GM23338 (cell line): Measurements from ENCODE around the gene FRMD4A. TPM values are rescaled to one million over a fixed set of nuclear protein-coding genes. Genes with fewer than 3 reads are reported as not detected.
"Not testable (repeated sequence)": the region's sequence is repeated elsewhere in the genome, so short reads cannot be mapped to it uniquely, and the experiment has no call there.

Source experiments
- ATAC-seq: fragments of 200-7000 bp; cut with Tn5 transposase; 3 replicates; pipeline ENCODE4 v1.9.1; 2020
- DNase-seq: peaks from one replicate; pipeline ENCODE4 v3.0.0-alpha.2; 2015; ENCODE audit warnings: low spot score
- H2AFZ ChIP-seq: fragments of 200-600 bp; sonication (generic); 2 replicates; pipeline ENCODE4 v1.8.0; 2016; ENCODE audit warnings: antibody characterized with exemption, mild to moderate bottlenecking, moderate library complexity
- H3F3A ChIP-seq: fragments of 200-600 bp; sonication (generic); replicated peaks from 2 replicates; pipeline ENCODE4 v1.8.0; 2017; ENCODE audit warnings: antibody characterized with exemption, mixed run types, low read depth
- H3K27ac ChIP-seq: fragments of 200-600 bp; sonication (generic); 2 replicates; pipeline ENCODE4 v1.6.1; 2016; ENCODE audit warnings: low read depth
- H3K27me3 ChIP-seq: fragments of 200-600 bp; sonication (generic); 2 replicates; pipeline ENCODE4 v1.8.0; 2016; ENCODE audit warnings: mild to moderate bottlenecking, mixed run types, moderate library complexity; ENCODE audit not compliant: insufficient read depth
- H3K36me3 ChIP-seq: fragments of 200-600 bp; sonication (generic); 2 replicates; pipeline ENCODE4 v1.8.0; 2016; ENCODE audit warnings: mild to moderate bottlenecking; ENCODE audit not compliant: insufficient read depth
- H3K4me1 ChIP-seq: fragments of 200-600 bp; sonication (generic); 2 replicates; pipeline ENCODE4 v1.8.0; 2016; ENCODE audit warnings: mild to moderate bottlenecking, moderate library complexity; ENCODE audit not compliant: insufficient read depth
- H3K4me2 ChIP-seq: fragments of 200-600 bp; sonication (generic); 2 replicates; pipeline ENCODE4 v1.7.1; 2017; ENCODE audit warnings: mixed run types
- H3K4me3 ChIP-seq: fragments of 200-600 bp; sonication (generic); 2 replicates; pipeline ENCODE4 v1.6.1; 2016; ENCODE audit warnings: mixed run types
- H3K79me2 ChIP-seq: fragments of 200-600 bp; sonication (generic); replicated peaks from 2 replicates; pipeline ENCODE4 v1.8.0; 2017; ENCODE audit warnings: mild to moderate bottlenecking; ENCODE audit not compliant: insufficient read depth
- H3K9me2 ChIP-seq: fragments of 200-600 bp; sonication (generic); 2 replicates; pipeline ENCODE4 v1.8.0; 2017; ENCODE audit not compliant: insufficient read depth
- H4K20me1 ChIP-seq: fragments of 200-600 bp; sonication (generic); replicated peaks from 2 replicates; pipeline ENCODE4 v1.8.0; 2017; ENCODE audit warnings: mild to moderate bottlenecking; ENCODE audit not compliant: insufficient read depth
- H3K27ac Mint-ChIP-seq: 2 replicates; pipeline ENCODE4 v1.8.0; 2020; ENCODE audit warnings: inconsistent platforms, mild to moderate bottlenecking, moderate library complexity, mixed read lengths
- H3K27me3 Mint-ChIP-seq: 3 replicates; pipeline ENCODE4 v1.8.0; 2022; ENCODE audit warnings: low read depth, mild to moderate bottlenecking, moderate library complexity, mixed read lengths, inconsistent platforms; ENCODE audit not compliant: insufficient read depth, poor library complexity
- H3K36me3 Mint-ChIP-seq: 3 replicates; pipeline ENCODE4 v1.8.0; 2021; ENCODE audit warnings: low read depth, mild to moderate bottlenecking, inconsistent platforms, moderate library complexity, mixed read lengths
- H3K4me1 Mint-ChIP-seq: 3 replicates; pipeline ENCODE4 v1.8.0; 2020; ENCODE audit warnings: mild to moderate bottlenecking, inconsistent platforms, mixed read lengths
- H3K4me3 Mint-ChIP-seq: 3 replicates; pipeline ENCODE4 v1.8.0; 2021; ENCODE audit warnings: moderate library complexity, mild to moderate bottlenecking, inconsistent platforms, mixed read lengths
- H3K9me3 Mint-ChIP-seq: 3 replicates; pipeline ENCODE4 v1.8.0; 2020; ENCODE audit warnings: moderate library complexity, mild to moderate bottlenecking, inconsistent platforms, mixed read lengths
- CTCF ChIP-seq, 2 experiments: fragments of 200-600 bp in 1 of 2; sonication (generic) in 1 of 2; conservative IDR thresholded peaks; 2 replicates each; pipeline versions ENCODE4 v1.5.1 to v1.6.1; 2016 to 2017; ENCODE audit warnings: antibody characterized with exemption in 2 of 2, low read depth in 2 of 2, mild to moderate bottlenecking in 2 of 2, moderate library complexity in 1 of 2
- NANOG ChIP-seq: IDR thresholded peaks from 2 replicates; pipeline ENCODE4 v1.6.1; 2016; ENCODE audit warnings: antibody characterized with exemption, borderline replicate concordance
- STAT1 ChIP-seq: IDR thresholded peaks from one replicate; pipeline ENCODE4 v1.6.1; 2016; ENCODE audit warnings: antibody characterized with exemption; ENCODE audit not compliant: unreplicated experiment
- ZNF114 ChIP-seq: fragments of 250-450 bp; sonication (Bioruptor Pico); IDR thresholded peaks from 2 replicates; pipeline ENCODE4 v1.5.0; 2020; ENCODE audit warnings: mild to moderate bottlenecking, moderate library complexity
- ZNF462 ChIP-seq: fragments of 250-450 bp; sonication (Bioruptor Pico); IDR thresholded peaks from 2 replicates; pipeline ENCODE4 v1.5.0; 2020; ENCODE audit warnings: mild to moderate bottlenecking, moderate library complexity
- polyA plus RNA-seq: library from polyadenylated mRNA; unstranded; fragments of >200 nt; fragmentation: Nextera tagmentation; extraction: Ambion mirVana; gene quantifications from 2 replicates; pipeline ENCODE4 v1.2.1, GENCODE V29; 2016
- total RNA-seq: library from RNA; depleted of rRNA; stranded (reverse); fragments of >200 nt; shearing (Covaris generic); gene quantifications from 2 replicates; pipeline ENCODE4 v1.2.3, GENCODE V29; 2014

FRMD4A gene
- total and polyA plus RNA-seq, 2 experiments from 2014 or later = 14.0 to 20.1 TPM

GRCh38 chr10:13787015-13787421 lies 543.7 kb downstream of the FRMD4A start:
- no peaks in the 10 kb centered on the region; the same call in 1 of the 2 replicates for H3K4me1 ChIP-seq
- peak; percentile 34; the same call in 2 of the 3 replicates for ATAC-seq
- no peak for DNase-seq

GRCh38 chr10:13784067-13784466 lies 546.7 kb downstream of the FRMD4A start:
- Mint-ChIP-seq H3K36me3 (no peaks in the 10 kb centered on the region), H3K9me3 (no peaks in the 10 kb centered on the region; the same call in 2 of the 3 replicates), H3K27ac (no peak overlapping the region), H3K4me3 (no peak overlapping the region), H3K27me3 (peaks cover 5% of the 10 kb centered on the region), H3K4me1 (peaks cover 13% of the 10 kb centered on the region)
- H3K36me3 ChIP-seq = no peaks in the 10 kb centered on the region
- no peak overlapping the region for H2AFZ ChIP-seq
- TF ChIP-seq STAT1 (no peak), CTCF (conservative IDR thresholded peaks at IDR 0.05; ENCODE audit: low read depth in 2 of 2) (peak; percentile 44 to 75)
- peak; percentile 52 for DNase-seq
- no peak overlapping the region for H3K4me2 ChIP-seq
- no peaks in the 10 kb centered on the region for H3K27me3 ChIP-seq
- H3K4me1 ChIP-seq = no peaks in the 10 kb centered on the region; the same call in 1 of the 2 replicates
- no peaks in the 10 kb centered on the region for H4K20me1 ChIP-seq
- no peaks in the 10 kb centered on the region for H3K79me2 ChIP-seq
- H3K27ac ChIP-seq = no peak overlapping the region
- H3F3A ChIP-seq = no peaks in the 10 kb centered on the region
- peak; percentile 76 for ATAC-seq
- no peak overlapping the region for H3K4me3 ChIP-seq
- no peaks in the 10 kb centered on the region for H3K9me2 ChIP-seq

More at GRCh38 chr10:13787015-13787421, 543.7 kb downstream of the FRMD4A start:
- H3K27me3 ChIP-seq = no peaks in the 10 kb centered on the region
- H3K4me3 ChIP-seq = no peak overlapping the region
- 0 out of 2 replicates have a peak overlapping the region, but pooled peaks have one; percentile 47 for H3K27ac ChIP-seq
- Mint-ChIP-seq H3K27me3 (peaks cover 5% of the 10 kb centered on the region), H3K4me1 (peaks cover 15% of the 10 kb centered on the region), H3K9me3 (no peaks in the 10 kb centered on the region; the same call in 2 of the 3 replicates), H3K27ac (no peak overlapping the region), H3K4me3 (no peak overlapping the region), H3K36me3 (peaks cover 2% of the 10 kb centered on the region; the same call in 1 of the 3 replicates)
- H3F3A ChIP-seq = no peaks in the 10 kb centered on the region
- H3K4me2 ChIP-seq = no peak overlapping the region
- no peaks in the 10 kb centered on the region for H3K9me2 ChIP-seq
- no peak overlapping the region for H2AFZ ChIP-seq
- no peaks in the 10 kb centered on the region for H4K20me1 ChIP-seq
- TF ChIP-seq NANOG (no peak), ZNF114 (CRISPR knock-in tag) (no peak)
- H3K79me2 ChIP-seq = no peaks in the 10 kb centered on the region
- H3K36me3 ChIP-seq = no peaks in the 10 kb centered on the region

GRCh38 chr10:13779748-13780147 lies 551.0 kb downstream of the FRMD4A start:
- no peaks in the 10 kb centered on the region for H3K79me2 ChIP-seq
- no peak overlapping the region for H3K27ac ChIP-seq
- no peaks in the 10 kb centered on the region for H3K36me3 ChIP-seq
- peaks cover 3% of the 10 kb centered on the region for H3K27me3 Mint-ChIP-seq
- no peak overlapping the region for H2AFZ ChIP-seq
- ATAC-seq (no peak), DNase-seq (no peak)
- peaks cover 4% of the 10 kb centered on the region; the same call in 1 of the 3 replicates for H3K36me3 Mint-ChIP-seq
- H3K4me1 ChIP-seq = no peaks in the 10 kb centered on the region
- no peak overlapping the region for H3K27ac Mint-ChIP-seq
- H3F3A ChIP-seq = no peaks in the 10 kb centered on the region
- no peaks in the 10 kb centered on the region for H3K9me2 ChIP-seq
- H3K27me3 ChIP-seq = no peaks in the 10 kb centered on the region
- H4K20me1 ChIP-seq = no peaks in the 10 kb centered on the region
- TF ChIP-seq NANOG = no peak
- no peak for TF ChIP-seq ZNF462
- no peaks in the 10 kb centered on the region; the same call in 2 of the 3 replicates for H3K4me1 Mint-ChIP-seq
- H3K4me2 ChIP-seq = no peak overlapping the region
- H3K9me3 Mint-ChIP-seq = peaks cover 3% of the 10 kb centered on the region; the same call in 1 of the 3 replicates
- no peak overlapping the region for H3K4me3 Mint-ChIP-seq
- H3K4me3 ChIP-seq = no peak overlapping the region

- H3K4me2 ChIP-seq, H3K36me3 ChIP-seq, H3F3A ChIP-seq, H3K36me3 Mint-ChIP-seq, H3K27ac Mint-ChIP-seq, ATAC-seq, H3K27me3 Mint-ChIP-seq, H3K4me3 Mint-ChIP-seq, H4K20me1 ChIP-seq, H3K4me1 ChIP-seq, H3K4me1 Mint-ChIP-seq, H3K9me2 ChIP-seq, H3K4me3 ChIP-seq, H3K9me3 Mint-ChIP-seq, H2AFZ ChIP-seq, H3K27me3 ChIP-seq, H3K27ac ChIP-seq, H3K79me2 ChIP-seq, DNase-seq: not testable (repeated sequence)
Measured at GRCh38 chr10:13778693-13778960, 552.1 kb downstream of the FRMD4A start.
